K562 (cell line): ENCODE results near the gene HPDL. TPM values are rescaled to one million over a fixed set of nuclear protein-coding genes. Genes with fewer than 3 reads are reported as not detected.

Experiments used
- ADNP ChIP-seq: fragments of 200-800 bp; sonication (Bioruptor generic); IDR thresholded peaks from 2 replicates; pipeline ENCODE4 v1.6.1; 2016; ENCODE audit warnings: missing genetic modification characterization, missing compliant biosample characterization
- CHD1 ChIP-seq: fragments of 200-600 bp; sonication (generic); IDR thresholded peaks from one replicate; pipeline ENCODE4 v1.6.1; 2012; ENCODE audit warnings: mild to moderate bottlenecking, moderate library complexity, low read length, inconsistent platforms
- CUX1 ChIP-seq: fragments of 200-800 bp; sonication (Bioruptor generic); IDR thresholded peaks from 2 replicates; pipeline ENCODE4 v1.6.1; 2016; ENCODE audit warnings: missing genetic modification characterization, missing compliant biosample characterization
- POLR2AphosphoS2 ChIP-seq: IDR thresholded peaks from 2 replicates; pipeline ENCODE4 v1.6.1; 2012; ENCODE audit warnings: low read length, improper control_type of control experiment
- RHOXF2B ChIP-seq: fragments of 250-450 bp; sonication (Bioruptor Pico); conservative IDR thresholded peaks from 2 replicates; pipeline ENCODE4 v1.5.1; 2021
- SAP30 ChIP-seq: fragments of 200-600 bp; sonication (generic); IDR thresholded peaks from 2 replicates; pipeline ENCODE4 v1.6.1; 2012; ENCODE audit warnings: borderline replicate concordance, low read depth, mild to moderate bottlenecking, moderate library complexity, low read length, control low read depth, inconsistent platforms; ENCODE audit not compliant: insufficient read depth, poor library complexity, severe bottlenecking
- SPI1 ChIP-seq: IDR thresholded peaks from 2 replicates; pipeline ENCODE4 v1.6.1; 2011; ENCODE audit warnings: low read depth, low read length, control low read depth, borderline replicate concordance
- TSHZ1 ChIP-seq: fragments of 250-450 bp; sonication (Bioruptor Pico); IDR thresholded peaks from 2 replicates; pipeline ENCODE4 v1.4.0; 2020; ENCODE audit warnings: mild to moderate bottlenecking, moderate library complexity
- ZBTB5 ChIP-seq: fragments of 450-650 bp; IDR thresholded peaks from 2 replicates; pipeline ENCODE4 v1.6.1; 2017; ENCODE audit warnings: antibody characterized with exemption
- ZNF12 ChIP-seq: sonication (generic); formaldehyde crosslinking; IDR thresholded peaks from 2 replicates; pipeline ENCODE4 v1.4.0; 2020; ENCODE audit warnings: mild to moderate bottlenecking, missing genetic modification reagents
- polyA plus RNA-seq, 8 experiments: library from polyadenylated mRNA; depleted of rRNA in 4 of 8; stranded (reverse) in 5 of 8; unstranded in 3 of 8; fragments of >200 nt; fragmentation: Nextera tagmentation in 2 of 8; fragmentation: Illumina TruSeq in 1 of 8; extraction: Ambion mirVana in 2 of 8; extraction: Trizol in 1 of 8; gene quantifications; 2 replicates each; pipeline versions ENCODE4 v1.2.1 to v1.2.3, GENCODE V29; 2011 to 2014; ENCODE audit warnings: inconsistent platforms in 1 of 8, missing spikeins in 1 of 8
- total RNA-seq, 7 experiments: library from RNA; depleted of rRNA in 6 of 7; stranded (reverse); fragments of >200 nt in 6 of 7; fragmentation: Illumina TruSeq in 2 of 7; extraction: Trizol in 2 of 7; gene quantifications; 2 replicates each; pipeline versions ENCODE4 v1.2.1 to v1.2.3, GENCODE V29; 2011 to 2021; ENCODE audit warnings: low replicate concordance in 1 of 7
- TF ChIP-seq, protein P1 (sequence below): fragments of 250-450 bp; sonication (Bioruptor Pico); IDR thresholded peaks from 2 replicates; pipeline ENCODE4 v1.8.0; 2022; ENCODE audit warnings: moderate library complexity, mild to moderate bottlenecking, inconsistent platforms
- TF ChIP-seq, protein P2 (sequence below): fragments of 250-450 bp; sonication (Bioruptor Pico); IDR thresholded peaks from 2 replicates; pipeline ENCODE4 v1.9.0; 2021; ENCODE audit warnings: mild to moderate bottlenecking

The HPDL gene
- total and polyA plus RNA-seq, 9 of the 15 experiments (the other 6 are each of a cell fraction or from before 2014, with no cell fraction given): not detected

GRCh38 chr1:45339789-45340558 lies 13.3 kb downstream of the HPDL start, which contains the start of the genes MUTYH and TOE1 (continued):
- no peak for TF ChIP-seq TSHZ1 (CRISPR knock-in tag)
- TF ChIP-seq ADNP (tag): no peak
- TF ChIP-seq CUX1: no peak
- no peak for TF ChIP-seq CHD1
- TF ChIP-seq SAP30: peak; percentile 93
- TF ChIP-seq, protein P1, sequence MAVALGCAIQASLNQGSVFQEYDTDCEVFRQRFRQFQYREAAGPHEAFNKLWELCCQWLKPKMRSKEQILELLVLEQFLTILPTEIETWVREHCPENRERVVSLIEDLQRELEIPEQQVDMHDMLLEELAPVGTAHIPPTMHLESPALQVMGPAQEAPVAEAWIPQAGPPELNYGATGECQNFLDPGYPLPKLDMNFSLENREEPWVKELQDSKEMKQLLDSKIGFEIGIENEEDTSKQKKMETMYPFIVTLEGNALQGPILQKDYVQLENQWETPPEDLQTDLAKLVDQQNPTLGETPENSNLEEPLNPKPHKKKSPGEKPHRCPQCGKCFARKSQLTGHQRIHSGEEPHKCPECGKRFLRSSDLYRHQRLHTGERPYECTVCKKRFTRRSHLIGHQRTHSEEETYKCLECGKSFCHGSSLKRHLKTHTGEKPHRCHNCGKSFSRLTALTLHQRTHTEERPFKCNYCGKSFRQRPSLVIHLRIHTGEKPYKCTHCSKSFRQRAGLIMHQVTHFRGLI (CRISPR knock-in tag): no peak
- TF ChIP-seq POLR2AphosphoS2: peak; percentile 64; the same call in 1 of the 2 replicates
- TF ChIP-seq ZNF12 (CRISPR knock-in tag): no peak; the same call in none of the 2 replicates
- TF ChIP-seq RHOXF2B: 0 out of 2 replicates have a peak, but pooled peaks have one; percentile 4
- no peak for TF ChIP-seq ZBTB5
- TF ChIP-seq, protein P2, sequence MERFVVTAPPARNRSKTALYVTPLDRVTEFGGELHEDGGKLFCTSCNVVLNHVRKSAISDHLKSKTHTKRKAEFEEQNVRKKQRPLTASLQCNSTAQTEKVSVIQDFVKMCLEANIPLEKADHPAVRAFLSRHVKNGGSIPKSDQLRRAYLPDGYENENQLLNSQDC (CRISPR knock-in tag): peak; percentile 82; the same call in 1 of the 2 replicates
- no peak for TF ChIP-seq SPI1
- TF ChIP-seq, all 486 proteins: peak for 196
